OCI-LY7 (cell line): ENCODE measurements around the gene PTPRM. TPM values are rescaled to one million over a fixed set of nuclear protein-coding genes. Genes with fewer than 3 reads are reported as not detected.

Experiments used
- BruUV-seq: library from RNA; stranded (reverse); fragments of 400-500 nt; replicated peaks from 2 replicates; lab custom pipeline; 2021; lab: Mats Ljungman, UMichigan
- CTCF ChIA-PET: fragments of 300-600 bp; sonication (Branson Sonifier 250); formaldehyde crosslinking; loops from one replicate; lab custom pipeline; 2022; ENCODE audit warnings: antibody characterized with exemption; ENCODE audit not compliant: unreplicated experiment; lab: Charles Lee
- POLR2A ChIA-PET: fragments of 300-600 bp; sonication (Branson Sonifier 250); formaldehyde crosslinking; loops from one replicate; lab custom pipeline; 2022; ENCODE audit warnings: antibody characterized with exemption; lab: Charles Lee
- DNase-seq: peaks from one replicate; pipeline ENCODE4 v3.0.0-alpha.2; 2015; ENCODE audit warnings: low spot score
- H2AFZ ChIP-seq: fragments of 200-600 bp; sonication (generic), shearing (Covaris generic); 2 replicates; pipeline ENCODE4 v1.6.1; 2014; ENCODE audit warnings: mild to moderate bottlenecking, antibody characterized with exemption, low read length, moderate library complexity
- H3K27ac ChIP-seq: fragments of 200-600 bp; sonication (generic); 2 replicates; pipeline ENCODE4 v1.5.1; 2014; ENCODE audit warnings: mixed run types, low read depth, mild to moderate bottlenecking, moderate library complexity, low read length, inconsistent platforms; ENCODE audit not compliant: poor library complexity, severe bottlenecking
- H3K36me3 ChIP-seq: fragments of 200-600 bp; sonication (generic); 2 replicates; pipeline ENCODE4 v1.6.1; 2014; ENCODE audit warnings: mild to moderate bottlenecking, antibody characterized with exemption, low read length, moderate library complexity, mixed read lengths; ENCODE audit not compliant: insufficient read depth
- H3K4me1 ChIP-seq: fragments of 200-600 bp; sonication (generic); 2 replicates; pipeline ENCODE4 v1.5.1; 2014; ENCODE audit warnings: mild to moderate bottlenecking, low read length; ENCODE audit not compliant: insufficient read depth, poor library complexity, severe bottlenecking
- H3K4me2 ChIP-seq: fragments of 200-600 bp; sonication (generic); 2 replicates; pipeline ENCODE4 v1.6.1; 2014; ENCODE audit warnings: mild to moderate bottlenecking, low read length
- H3K4me3 ChIP-seq: fragments of 200-600 bp; sonication (generic); 2 replicates; pipeline ENCODE4 v1.5.1; 2014; ENCODE audit warnings: mild to moderate bottlenecking, low read depth, low read length; ENCODE audit not compliant: poor library complexity, severe bottlenecking
- H3K79me2 ChIP-seq: fragments of 200-600 bp; sonication (generic); 2 replicates; pipeline ENCODE4 v1.6.1; 2016; ENCODE audit warnings: low read depth, mild to moderate bottlenecking, low read length, moderate library complexity, mixed read lengths; ENCODE audit not compliant: insufficient read depth
- H3K9me2 ChIP-seq: fragments of 200-600 bp; sonication (generic); 2 replicates; pipeline ENCODE4 v1.6.1; 2016; ENCODE audit warnings: mild to moderate bottlenecking, low read length, mixed read lengths; ENCODE audit not compliant: insufficient read depth
- H3K9me3 ChIP-seq: fragments of 200-600 bp; sonication (generic); 2 replicates; pipeline ENCODE4 v1.6.1; 2014; ENCODE audit warnings: mild to moderate bottlenecking, mixed run types, low read length, mixed read lengths
- H4K20me1 ChIP-seq: fragments of 200-600 bp; sonication (generic); 2 replicates; pipeline ENCODE4 v1.6.1; 2014; ENCODE audit warnings: mild to moderate bottlenecking, antibody characterized with exemption, low read length, moderate library complexity, mixed read lengths; ENCODE audit not compliant: insufficient read depth
- CTCF ChIP-seq: fragments of 200-600 bp; sonication (generic); conservative IDR thresholded peaks from 2 replicates; pipeline ENCODE4 v1.5.1; 2014; ENCODE audit warnings: mild to moderate bottlenecking, antibody characterized with exemption, low read length, moderate library complexity, mixed read lengths
- EZH2phosphoT487 ChIP-seq: fragments of 200-600 bp; sonication (generic); IDR thresholded peaks from 2 replicates; pipeline ENCODE4 v1.6.1; 2018; ENCODE audit warnings: low read depth, borderline replicate concordance, mild to moderate bottlenecking, mixed run types, antibody characterized with exemption, low read length, moderate library complexity, mixed read lengths
- intact Hi-C: fragments of 100-400 bp; cut with micrococcal nuclease; formaldehyde crosslinking; loops from one replicate; pipeline ENCODE4 v1.10.0; 2022; ENCODE audit not compliant: unreplicated experiment
- total RNA-seq, 2 experiments: library from RNA; depleted of rRNA in 1 of 2; stranded (reverse); fragments of >200 nt in 1 of 2; shearing (Covaris generic) in 1 of 2; gene quantifications; 2 replicates each; pipeline ENCODE4 v1.2.3, GENCODE V29; 2014 to 2022

The PTPRM gene
- total RNA-seq, 2 experiments from 2014 or later, result not detected

DNA sequence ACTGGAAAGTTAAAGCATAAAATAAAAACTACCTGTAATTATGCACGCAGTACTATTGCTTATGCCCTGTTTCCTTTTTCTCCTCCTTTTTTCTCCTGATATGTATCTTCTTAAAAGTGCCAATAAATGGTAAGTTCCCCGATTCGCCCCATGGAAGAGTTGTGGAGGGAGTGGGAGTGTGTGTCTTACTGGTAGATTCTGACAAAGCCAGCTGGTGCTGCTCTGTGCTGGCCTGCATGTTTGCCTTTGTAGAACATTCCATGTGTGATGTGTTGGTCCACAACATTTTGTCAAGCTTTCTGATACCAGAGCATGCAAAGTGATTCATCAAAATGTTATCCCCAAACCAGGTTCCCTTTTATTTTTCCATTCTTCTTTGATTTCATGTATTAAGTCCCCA lies 685.3 kb downstream of the PTPRM start:
- Histone ChIP-seq H3K9me3 (no peaks in the 10 kb centered on the region), H3K4me2 (no peak overlapping the region), H3K36me3 (no peaks in the 10 kb centered on the region), H3K27ac (no peak overlapping the region), H2AFZ (no peak overlapping the region), H3K79me2 (no peaks in the 10 kb centered on the region), H3K9me2 (no peaks in the 10 kb centered on the region), H3K4me1 (no peaks in the 10 kb centered on the region), H4K20me1 (no peaks in the 10 kb centered on the region), H3K4me3 (no peak overlapping the region)
- CTCF ChIA-PET, result no interaction called here
- TF ChIP-seq EZH2phosphoT487, result no peak
- TF ChIP-seq CTCF, result no peak
- no peak for DNase-seq
- POLR2A ChIA-PET, result interaction anchor here (0.6 kb wide), 1 partner anchor 1689 kb away, joined by 3 read pairs; no protein-coding TSS in a partner anchor
- intact Hi-C loops, result no loop called here
- no TSS peak for BruUV-seq

DNA sequence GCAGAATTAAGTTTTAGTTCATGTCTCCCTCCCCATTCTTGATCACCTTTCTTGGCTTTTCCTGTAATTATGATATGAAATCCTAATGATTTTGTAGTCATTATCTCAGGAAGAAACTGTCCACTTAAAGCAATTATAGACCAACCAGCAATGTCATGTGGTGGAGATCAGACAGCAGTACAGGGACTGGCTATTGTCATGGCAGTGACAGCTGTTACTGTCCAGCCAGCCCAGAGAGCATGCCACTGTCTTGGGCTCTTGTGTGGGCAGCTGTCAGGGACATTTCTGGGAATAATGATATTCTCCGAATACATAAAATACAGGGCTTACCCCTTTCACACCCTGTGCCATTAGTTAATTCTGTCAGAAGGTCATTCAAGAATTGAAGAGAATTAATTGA lies 686.8 kb downstream of the PTPRM start:
- no peak overlapping the region for H3K4me2 ChIP-seq

More for the DNA sequence above, 686.8 kb downstream of the PTPRM start:
- Histone ChIP-seq H3K4me1 (no peaks in the 10 kb centered on the region), H2AFZ (no peak overlapping the region), H3K9me2 (no peaks in the 10 kb centered on the region), H3K36me3 (no peaks in the 10 kb centered on the region), H3K79me2 (no peaks in the 10 kb centered on the region), H3K27ac (no peak overlapping the region), H4K20me1 (no peaks in the 10 kb centered on the region), H3K4me3 (no peak overlapping the region), H3K9me3 (no peaks in the 10 kb centered on the region)
- intact Hi-C loops, result no loop called here
- no peak for TF ChIP-seq EZH2phosphoT487
- TF ChIP-seq CTCF, result no peak
- no peak for DNase-seq
- POLR2A ChIA-PET, result no interaction called here
- CTCF ChIA-PET, result no interaction called here
- no TSS peak for BruUV-seq
